Esophagus (tissue), 2 donors: ENCODE measurements around the gene MACROD2. TPM values are rescaled to one million over a fixed set of nuclear protein-coding genes. Genes with fewer than 3 reads are reported as not detected.

Experiments used
- H3K27ac ChIP-seq, 2 donors: one replicate each; pipeline ENCODE4 v1.5.1; 2013; ENCODE audit warnings: low read depth in 2 of 2, mild to moderate bottlenecking in 2 of 2, inconsistent platforms in 1 of 2, low read length in 1 of 2, moderate library complexity in 1 of 2
- H3K27me3 ChIP-seq, 2 donors: one replicate each; pipeline ENCODE4 v1.6.1; 2013; ENCODE audit warnings: low read length in 2 of 2, control low read depth in 1 of 2, mild to moderate bottlenecking in 1 of 2; ENCODE audit not compliant: insufficient read depth in 2 of 2, control insufficient read depth in 1 of 2
- H3K36me3 ChIP-seq, 2 donors: one replicate each; pipeline ENCODE4 v1.6.1; 2013; ENCODE audit warnings: low read length in 1 of 2; ENCODE audit not compliant: control insufficient read depth in 2 of 2, insufficient read depth in 2 of 2
- H3K4me1 ChIP-seq, 2 donors: one replicate each; pipeline ENCODE4 v1.6.1; 2013; ENCODE audit warnings: low read length in 1 of 2; ENCODE audit not compliant: control insufficient read depth in 2 of 2, insufficient read depth in 2 of 2
- H3K4me3 ChIP-seq, 2 donors: one replicate each; pipeline ENCODE4 v1.5.1; 2013; ENCODE audit warnings: low read length in 2 of 2, mild to moderate bottlenecking in 2 of 2, low read depth in 1 of 2, moderate library complexity in 1 of 2
- H3K9me3 ChIP-seq, 2 donors: one replicate each; pipeline ENCODE4 v1.6.1; 2013; ENCODE audit warnings: mild to moderate bottlenecking in 2 of 2, low read depth in 1 of 2, low read length in 1 of 2, moderate library complexity in 1 of 2; ENCODE audit not compliant: control insufficient read depth in 2 of 2, insufficient read depth in 1 of 2
- WGBS, 2 donors: extraction: QIAGEN DNeasy Blood & Tissue Kit; methylation state at CpG; one replicate each; pipeline ENCODE4 v1.1.7; 2013; 5-methylcytosine and 5-hydroxymethylcytosine counted together
- polyA plus RNA-seq, 2 donors: library from polyadenylated mRNA; stranded (reverse); fragments of 200-250 nt; gene quantifications; one replicate each; pipeline ENCODE4 v1.2.3, GENCODE V29; 2013
- donor health status: healthy with polysubstance abuse.
- donor health status: Bipolar disorder and iron deficiency.

Gene MACROD2
- polyA plus RNA-seq, 2 donors, result 0.64 to 1.9 TPM

DNA sequence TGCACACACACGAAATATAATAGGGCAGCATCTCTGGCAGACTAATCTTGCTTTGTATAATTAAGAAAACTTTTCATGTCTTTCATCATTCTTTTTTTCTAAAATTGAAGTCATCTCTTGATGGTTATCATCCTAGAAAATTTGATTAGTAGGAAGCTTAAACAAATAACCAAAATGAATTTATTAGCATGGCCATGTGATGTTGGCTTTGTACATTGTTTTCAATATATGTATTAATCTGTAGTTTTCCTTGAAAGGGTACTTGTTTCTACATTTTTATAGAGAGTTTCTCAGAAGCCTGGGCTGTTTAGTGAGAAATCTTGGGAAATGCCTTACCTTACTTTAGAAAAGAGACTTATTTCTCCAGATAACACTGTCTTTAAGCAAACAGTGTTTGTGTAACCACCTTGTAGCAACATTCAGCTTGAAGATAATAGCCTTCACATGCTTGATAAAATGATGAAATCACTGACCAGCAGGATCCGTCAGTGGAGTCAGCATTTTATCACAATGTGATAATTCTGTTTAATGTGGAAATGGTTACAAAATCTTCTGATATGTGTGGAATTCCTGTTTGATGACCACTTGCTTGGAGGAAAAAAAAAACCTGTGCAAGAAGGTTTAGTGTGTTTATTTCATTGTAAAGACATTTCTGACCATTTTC lies 147.8 kb downstream of the MACROD2 start:
- no peaks in the 10 kb centered on the region for H3K4me1 ChIP-seq
- no peaks in the 10 kb centered on the region for H3K27me3 ChIP-seq
- no peak overlapping the region for H3K4me3 ChIP-seq
- no peaks in the 10 kb centered on the region for H3K36me3 ChIP-seq
- H3K27ac ChIP-seq, result no peak overlapping the region
- H3K9me3 ChIP-seq, result no peaks in the 10 kb centered on the region
- 48 to 53% methylated on average over 2 of the region's 2 CpGs for WGBS, 2 donors

DNA sequence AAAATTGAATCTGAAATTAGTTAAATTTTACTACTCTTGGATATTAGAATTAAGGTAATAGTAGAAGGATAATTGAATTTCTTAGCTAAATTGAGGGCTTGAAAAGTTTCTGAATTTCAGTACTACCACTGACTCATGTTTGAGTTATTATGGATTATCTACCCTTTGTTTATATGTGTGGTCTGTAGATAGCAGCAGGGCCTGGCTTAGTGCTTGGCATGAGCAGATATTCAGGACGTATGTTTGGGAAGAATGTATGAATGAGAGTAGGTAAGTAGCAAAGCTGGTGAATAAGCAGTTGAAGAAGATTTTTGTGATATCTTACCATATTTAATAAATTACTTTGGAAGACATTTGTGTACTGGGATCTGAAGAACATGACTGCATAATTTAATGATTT lies 152.7 kb downstream of the MACROD2 start:
- no peaks in the 10 kb centered on the region for H3K9me3 ChIP-seq
- no peaks in the 10 kb centered on the region for H3K4me1 ChIP-seq
- no peak overlapping the region for H3K27ac ChIP-seq
- no peaks in the 10 kb centered on the region for H3K36me3 ChIP-seq
- no peak overlapping the region for H3K4me3 ChIP-seq
- 55 to 57% methylated on average over 1 of the region's 1 CpG for WGBS, 2 donors
- H3K27me3 ChIP-seq, result no peaks in the 10 kb centered on the region

DNA sequence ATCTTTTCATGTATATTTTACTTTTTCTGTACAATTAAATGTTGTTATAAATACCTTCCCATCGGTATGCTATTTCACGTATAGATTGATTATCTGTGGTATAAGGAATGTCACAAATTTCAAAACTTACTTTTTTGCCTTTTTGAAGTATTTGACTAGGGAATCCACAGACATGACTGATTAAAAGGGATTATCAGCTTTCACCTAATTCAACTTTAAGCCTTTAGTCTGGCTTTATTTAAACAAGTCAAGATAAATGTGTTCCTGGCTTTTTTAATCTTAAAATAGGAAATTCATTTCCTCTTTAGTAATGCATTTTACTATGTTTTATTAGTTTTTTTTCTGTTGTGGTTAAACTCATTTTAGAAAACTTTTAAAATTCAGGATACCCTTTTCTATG lies 160.0 kb downstream of the MACROD2 start:
- Histone ChIP-seq H3K4me1 (no peaks in the 10 kb centered on the region), H3K9me3 (no peaks in the 10 kb centered on the region), H3K36me3 (no peaks in the 10 kb centered on the region), H3K27ac (no peak overlapping the region), H3K27me3 (no peaks in the 10 kb centered on the region), H3K4me3 (no peak overlapping the region)
- 52 to 53% methylated on average over 2 of the region's 2 CpGs for WGBS, 2 donors

- H3K4me3 ChIP-seq, result no peak overlapping the region
- H3K4me1 ChIP-seq, result no peaks in the 10 kb centered on the region
- H3K36me3 ChIP-seq, result no peaks in the 10 kb centered on the region
- no peak overlapping the region for H3K27ac ChIP-seq
- peaks cover 0 to 6% of the 10 kb centered on the region in 2 donors for H3K9me3 ChIP-seq
- 83 to 91% methylated on average over 4 of the region's 4 CpGs for WGBS, 2 donors
- H3K27me3 ChIP-seq, result no peaks in the 10 kb centered on the region
These were observed 183.2 kb downstream of the MACROD2 start for GRCh38 chr20:14178528-14178927.

DNA sequence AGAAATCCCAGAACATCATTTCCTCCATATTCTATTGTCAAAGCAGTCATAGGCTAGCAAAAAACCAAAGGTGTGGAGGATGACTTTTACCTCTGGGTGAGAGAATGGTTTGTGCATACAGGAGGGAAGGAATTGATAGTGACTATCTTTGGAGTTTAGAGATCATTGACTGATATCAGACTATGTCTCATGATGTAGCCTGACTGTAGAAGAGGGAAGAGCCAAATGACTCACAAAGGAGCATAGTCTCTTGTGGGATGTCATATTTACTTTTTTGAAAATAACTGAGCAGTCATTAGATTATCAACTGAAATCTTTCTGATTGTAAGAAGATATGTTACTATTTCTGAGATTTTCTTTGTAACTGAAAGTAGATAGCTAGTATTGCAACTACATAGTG lies 183.6 kb downstream of the MACROD2 start:
- Histone ChIP-seq H3K4me1 (no peaks in the 10 kb centered on the region), H3K4me3 (no peak overlapping the region), H3K9me3 (peaks cover 0 to 5% of the 10 kb centered on the region in 2 donors), H3K36me3 (no peaks in the 10 kb centered on the region), H3K27me3 (no peaks in the 10 kb centered on the region), H3K27ac (no peak overlapping the region)

- Histone ChIP-seq H3K27me3 (no peaks in the 10 kb centered on the region), H3K9me3 (no peaks in the 10 kb centered on the region), H3K36me3 (no peaks in the 10 kb centered on the region), H3K27ac (no peak overlapping the region), H3K4me3 (no peak overlapping the region), H3K4me1 (no peaks in the 10 kb centered on the region)
- 24 to 30% methylated on average over 1 of the region's 1 CpG for WGBS, 2 donors
These were observed 194.6 kb downstream of the MACROD2 start for GRCh38 chr20:14189794-14190402.

GRCh38 chr20:14191559-14191958 lies 196.2 kb downstream of the MACROD2 start:
- Histone ChIP-seq H3K36me3 (no peaks in the 10 kb centered on the region), H3K4me1 (no peaks in the 10 kb centered on the region), H3K27me3 (no peaks in the 10 kb centered on the region), H3K27ac (no peak overlapping the region), H3K4me3 (no peak overlapping the region), H3K9me3 (no peaks in the 10 kb centered on the region)

GRCh38 chr20:14193443-14193842 lies 198.1 kb downstream of the MACROD2 start:
- H3K9me3 ChIP-seq, result no peaks in the 10 kb centered on the region
- no peak overlapping the region for H3K27ac ChIP-seq
- no peaks in the 10 kb centered on the region for H3K36me3 ChIP-seq
- no peaks in the 10 kb centered on the region for H3K4me1 ChIP-seq
- whole genome bisulfite sequencing, 2 donors, result 90 to 91% methylated on average over 4 of the region's 4 CpGs
- no peak overlapping the region for H3K4me3 ChIP-seq
- H3K27me3 ChIP-seq, result no peaks in the 10 kb centered on the region

DNA sequence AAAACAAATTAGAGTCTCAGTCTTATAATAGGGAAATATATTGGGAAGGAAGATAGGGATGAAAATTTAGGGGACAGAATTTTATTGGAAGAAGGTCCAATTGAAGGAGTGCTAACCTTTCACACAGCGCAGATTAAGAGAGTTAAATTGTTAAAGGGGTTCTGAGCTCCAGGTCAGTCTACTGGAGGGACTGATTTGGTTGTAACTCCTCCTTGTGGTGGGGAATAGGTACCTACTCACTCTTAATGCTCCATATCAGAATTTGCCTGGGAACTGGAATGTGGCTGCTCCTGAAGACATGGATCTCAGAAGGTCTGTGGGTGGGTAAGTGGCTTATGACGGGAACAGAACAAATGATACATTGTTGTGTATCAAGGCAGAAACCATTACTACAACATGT lies 198.6 kb downstream of the MACROD2 start:
- Histone ChIP-seq H3K4me1 (no peaks in the 10 kb centered on the region), H3K27me3 (no peaks in the 10 kb centered on the region), H3K4me3 (no peak overlapping the region), H3K36me3 (no peaks in the 10 kb centered on the region), H3K27ac (no peak overlapping the region), H3K9me3 (no peaks in the 10 kb centered on the region)
- WGBS, 2 donors, result 91% methylated on average over 2 of the region's 2 CpGs

DNA sequence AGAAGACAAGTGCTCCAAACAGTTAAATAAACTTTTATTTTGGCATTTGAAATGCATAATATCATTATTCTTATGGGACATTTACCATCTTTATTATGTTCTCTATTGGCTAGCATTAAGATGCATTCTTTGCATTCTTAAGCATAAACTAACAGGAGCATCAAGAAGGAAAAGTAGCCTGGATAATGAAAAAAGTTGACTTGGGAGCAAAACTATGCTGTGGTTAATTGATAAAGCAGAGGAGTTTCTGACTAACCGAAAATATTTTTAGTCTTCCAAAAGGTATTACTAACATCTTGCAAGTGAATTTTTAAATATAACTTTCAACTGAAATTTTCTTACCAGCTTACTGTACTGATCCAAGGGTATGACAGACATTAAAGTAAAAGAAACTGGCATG lies 201.8 kb downstream of the MACROD2 start:
- no peaks in the 10 kb centered on the region for H3K27me3 ChIP-seq
- WGBS, 2 donors, result 83 to 93% methylated on average over 1 of the region's 1 CpG
- H3K36me3 ChIP-seq, result no peaks in the 10 kb centered on the region
- no peak overlapping the region for H3K27ac ChIP-seq
- H3K9me3 ChIP-seq, result no peaks in the 10 kb centered on the region
- no peaks in the 10 kb centered on the region for H3K4me1 ChIP-seq
- no peak overlapping the region for H3K4me3 ChIP-seq
